ENCODE results near the gene VAV1.
"Not testable (repeated sequence)": the region's sequence is repeated elsewhere in the genome, so short reads cannot be mapped to it uniquely, and the experiment has no call there.

The VAV1 gene

DNA sequence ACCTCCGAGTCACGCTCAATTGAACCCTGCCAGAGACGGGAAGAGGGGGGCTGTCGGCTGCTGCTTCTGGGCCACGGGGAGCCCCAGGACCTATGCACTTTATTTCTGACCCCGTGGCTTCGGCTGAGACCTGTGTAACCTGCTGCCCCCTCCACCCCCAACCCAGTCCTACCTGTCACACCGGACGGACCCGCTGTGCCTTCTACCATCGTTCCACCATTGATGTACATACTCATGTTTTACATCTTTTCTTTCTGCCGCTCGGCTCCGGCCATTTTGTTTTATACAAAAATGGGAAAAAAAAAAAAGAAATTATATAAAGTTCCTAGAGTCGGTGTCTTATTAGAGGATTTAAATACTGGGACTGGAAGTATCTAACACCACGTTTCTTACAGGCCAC is 21.3 kb upstream of the VAV1 start:
- peaks cover 17 to 45% of the 10 kb centered on the region in 2 donors for H3K36me3 ChIP-seq (ENCODE audit: control insufficient read depth in 1 of 2, insufficient read depth in 2 of 2, low read length in 2 of 2)
- no peak overlapping the region for H3K4me3 ChIP-seq (ENCODE audit: low read depth in 1 of 2, low read length in 2 of 2)
- H3K27ac ChIP-seq (ENCODE audit: low read length) = no peak overlapping the region
- peaks cover 0 to 14% of the 10 kb centered on the region in 2 donors for H3K4me1 ChIP-seq (ENCODE audit: control insufficient read depth in 1 of 2, insufficient read depth in 2 of 2, low read length in 2 of 2)
- H3K9me3 ChIP-seq (ENCODE audit: control insufficient read depth in 1 of 2, low read length in 2 of 2) = no peaks in the 10 kb centered on the region
- H3K27me3 ChIP-seq (ENCODE audit: low read depth, low read length) = no peaks in the 10 kb centered on the region

DNA sequence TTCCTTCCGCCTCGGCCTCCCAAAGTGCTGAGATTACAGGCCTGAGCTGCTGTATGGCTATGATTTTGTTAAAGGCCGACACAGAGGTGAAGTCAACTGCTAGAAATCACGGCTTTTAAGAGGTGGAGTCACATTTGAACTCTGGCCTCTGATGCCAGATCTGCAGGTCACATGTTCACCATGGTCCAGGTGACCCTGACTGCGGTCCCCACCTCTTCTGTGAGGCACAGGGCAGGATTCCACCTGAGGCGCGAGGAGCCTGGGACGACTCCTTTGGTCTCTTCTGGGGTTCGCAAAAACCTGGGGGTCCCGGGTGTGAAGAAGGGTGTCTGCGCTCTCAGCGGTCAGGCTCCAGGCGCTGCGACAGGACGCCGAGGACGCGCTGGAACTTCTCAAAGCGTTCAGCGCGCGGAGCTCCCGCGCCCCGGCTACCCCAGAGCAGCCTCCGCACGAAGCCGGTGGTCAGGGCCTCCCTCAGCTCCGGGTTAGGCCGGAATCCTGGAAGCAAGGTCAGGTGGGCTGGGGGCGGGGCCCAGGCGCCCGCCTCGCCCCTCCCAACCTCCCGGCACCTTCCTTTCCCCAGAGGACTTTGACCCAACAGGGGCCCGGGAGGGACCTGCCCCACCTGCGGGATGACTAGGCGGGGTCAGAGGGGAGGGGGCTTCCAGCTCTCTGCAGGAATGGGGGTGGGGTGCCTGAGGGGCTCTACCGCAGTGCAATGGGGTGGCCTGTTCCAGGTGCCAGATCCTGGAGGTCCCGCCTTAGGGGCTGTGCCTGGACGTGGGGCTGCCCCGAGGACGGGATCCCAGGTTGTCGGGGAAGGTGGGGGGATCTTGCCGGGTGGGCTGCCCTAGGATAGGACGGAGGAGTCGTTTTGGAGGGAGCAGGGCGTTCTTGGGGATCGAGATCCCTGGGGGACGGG is 20.0 kb upstream of the VAV1 start:
- Histone ChIP-seq H3K4me1 (ENCODE audit: control insufficient read depth in 1 of 2, insufficient read depth in 2 of 2, low read length in 2 of 2) (peaks cover 0 to 14% of the 10 kb centered on the region in 2 donors), H3K27me3 (ENCODE audit: low read depth, low read length) (no peaks in the 10 kb centered on the region), H3K4me3 (ENCODE audit: low read depth in 1 of 2, low read length in 2 of 2) (peak overlapping the region; percentile 37 to 59), H3K27ac (ENCODE audit: low read length) (peak overlapping the region; percentile 75), H3K36me3 (ENCODE audit: control insufficient read depth in 1 of 2, insufficient read depth in 2 of 2, low read length in 2 of 2) (peaks cover 10 to 34% of the 10 kb centered on the region in 2 donors), H3K9me3 (ENCODE audit: control insufficient read depth in 1 of 2, low read length in 2 of 2) (no peaks in the 10 kb centered on the region)

DNA sequence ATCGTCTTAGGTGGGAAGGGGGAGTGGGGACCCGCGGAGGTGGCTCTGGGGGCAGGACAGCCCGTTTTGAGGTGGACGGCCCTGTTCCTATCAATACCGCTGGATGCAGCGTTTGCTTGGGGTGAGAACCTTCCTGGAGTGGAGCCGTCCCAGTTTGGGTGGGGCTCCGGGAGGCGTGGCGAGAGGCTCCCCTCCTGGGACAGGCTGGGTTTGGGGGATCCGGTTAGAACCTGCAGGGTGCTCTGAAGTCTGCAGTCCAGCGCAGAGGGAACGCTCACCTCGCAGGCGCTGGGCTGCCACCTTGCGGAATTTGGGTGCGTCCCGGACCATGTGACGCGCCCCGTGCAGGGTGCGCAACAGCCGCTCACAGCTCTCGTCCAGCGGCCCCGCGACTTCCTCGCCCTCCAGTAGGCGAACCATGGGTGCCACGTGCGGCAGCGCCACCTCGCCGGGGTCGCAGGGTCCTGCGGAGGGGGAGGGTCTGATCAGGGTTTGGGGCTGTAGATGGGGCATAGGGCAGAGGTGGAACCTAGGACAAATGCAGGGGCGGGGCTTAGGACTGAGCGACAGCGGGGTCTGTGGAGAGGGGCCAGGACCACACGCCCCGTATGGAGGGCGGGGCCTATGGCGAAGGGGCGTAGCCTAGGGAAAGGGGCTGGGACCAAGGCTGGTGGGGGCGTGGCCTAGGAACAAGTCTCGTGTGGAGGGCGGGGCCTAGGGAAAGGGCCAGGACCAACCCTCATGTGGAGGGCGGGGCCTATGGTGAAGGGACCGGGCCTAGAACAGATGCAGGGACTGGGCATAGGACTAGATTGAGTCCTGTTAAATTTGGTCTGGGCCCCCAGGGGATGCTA is 19.1 kb upstream of the VAV1 start:
- Histone ChIP-seq H3K27ac (ENCODE audit: low read length) (peak overlapping the region; percentile 75), H3K36me3 (ENCODE audit: control insufficient read depth in 1 of 2, insufficient read depth in 2 of 2, low read length in 2 of 2) (peaks cover 4 to 26% of the 10 kb centered on the region in 2 donors), H3K9me3 (ENCODE audit: control insufficient read depth in 1 of 2, low read length in 2 of 2) (no peaks in the 10 kb centered on the region), H3K4me3 (ENCODE audit: low read depth in 1 of 2, low read length in 2 of 2) (peak overlapping the region; percentile 37 to 59), H3K4me1 (ENCODE audit: control insufficient read depth in 1 of 2, insufficient read depth in 2 of 2, low read length in 2 of 2) (peaks cover 0 to 14% of the 10 kb centered on the region in 2 donors), H3K27me3 (ENCODE audit: low read depth, low read length) (no peaks in the 10 kb centered on the region)

DNA sequence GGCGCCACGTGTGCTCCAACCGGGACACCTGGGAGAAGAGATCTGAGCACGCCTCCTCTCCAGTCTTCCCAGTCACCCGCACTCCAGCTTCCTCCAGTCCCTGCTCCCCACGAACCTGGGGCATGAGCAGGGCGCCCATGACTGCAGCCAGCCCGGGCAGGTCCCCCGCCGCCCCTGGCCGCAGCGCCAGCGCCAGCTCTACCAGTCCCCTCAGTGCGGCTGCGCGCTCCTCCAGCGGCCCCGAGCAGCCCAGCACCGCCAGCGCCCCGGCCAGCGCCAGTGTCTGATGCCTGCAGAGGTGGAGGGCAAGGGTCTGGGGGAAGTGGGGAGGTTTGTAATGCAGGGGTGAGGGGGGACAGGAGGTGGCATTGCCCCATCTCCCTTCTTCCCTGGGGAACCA is 18.4 kb upstream of the VAV1 start:
- no peaks in the 10 kb centered on the region for H3K27me3 ChIP-seq (ENCODE audit: low read depth, low read length)
- H3K4me3 ChIP-seq (ENCODE audit: low read depth in 1 of 2, low read length in 2 of 2) = peak overlapping the region in 1 of 2 donors; percentile 59
- H3K36me3 ChIP-seq (ENCODE audit: control insufficient read depth in 1 of 2, insufficient read depth in 2 of 2, low read length in 2 of 2) = peaks cover 3 to 22% of the 10 kb centered on the region in 2 donors
- H3K9me3 ChIP-seq (ENCODE audit: control insufficient read depth in 1 of 2, low read length in 2 of 2) = no peaks in the 10 kb centered on the region
- no peak overlapping the region for H3K27ac ChIP-seq (ENCODE audit: low read length)
- H3K4me1 ChIP-seq (ENCODE audit: control insufficient read depth in 1 of 2, insufficient read depth in 2 of 2, low read length in 2 of 2) = peaks cover 0 to 14% of the 10 kb centered on the region in 2 donors

DNA sequence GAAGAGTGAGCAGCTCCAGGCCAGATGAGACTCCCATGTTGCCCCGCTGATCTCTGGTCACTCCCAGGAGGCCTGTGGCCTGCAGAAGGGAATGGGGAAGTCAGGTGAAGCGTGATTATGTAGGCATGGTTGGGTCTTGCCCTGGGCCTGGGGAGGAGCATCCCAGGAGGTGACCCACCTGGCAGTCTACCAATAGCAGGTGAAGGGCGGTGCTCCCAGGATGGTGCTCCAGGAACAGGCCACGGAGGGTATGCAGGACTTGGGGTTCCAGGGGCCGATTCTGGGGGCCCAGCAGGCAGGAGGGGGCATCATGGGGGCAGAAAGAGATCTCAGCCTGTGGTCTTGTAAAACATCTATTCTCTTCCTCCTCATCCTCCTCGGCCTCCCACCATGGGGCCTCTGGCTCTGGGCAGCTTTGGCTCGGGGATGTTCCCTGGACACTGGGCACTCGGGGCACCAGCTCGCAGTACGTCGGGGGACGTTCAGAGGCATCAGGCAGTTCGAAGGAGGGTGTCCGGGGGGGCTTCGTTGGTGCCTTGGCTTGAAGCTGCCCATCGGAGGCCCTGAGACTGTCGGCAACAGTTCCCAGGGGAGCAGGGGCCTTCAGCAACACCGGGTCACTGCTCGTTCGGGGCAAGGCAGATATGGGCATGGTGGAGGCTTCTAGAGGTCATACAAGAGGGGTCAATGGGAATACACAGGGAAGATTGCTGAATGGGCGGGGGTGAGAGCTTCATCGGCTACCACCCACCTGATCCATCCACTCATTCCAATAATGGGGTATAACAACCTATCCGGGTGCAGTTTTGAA is 17.6 kb upstream of the VAV1 start:
- no peak overlapping the region for H3K27ac ChIP-seq (ENCODE audit: low read length)
- peaks cover 0 to 15% of the 10 kb centered on the region in 2 donors for H3K36me3 ChIP-seq (ENCODE audit: control insufficient read depth in 1 of 2, insufficient read depth in 2 of 2, low read length in 2 of 2)
- no peaks in the 10 kb centered on the region for H3K27me3 ChIP-seq (ENCODE audit: low read depth, low read length)

DNA sequence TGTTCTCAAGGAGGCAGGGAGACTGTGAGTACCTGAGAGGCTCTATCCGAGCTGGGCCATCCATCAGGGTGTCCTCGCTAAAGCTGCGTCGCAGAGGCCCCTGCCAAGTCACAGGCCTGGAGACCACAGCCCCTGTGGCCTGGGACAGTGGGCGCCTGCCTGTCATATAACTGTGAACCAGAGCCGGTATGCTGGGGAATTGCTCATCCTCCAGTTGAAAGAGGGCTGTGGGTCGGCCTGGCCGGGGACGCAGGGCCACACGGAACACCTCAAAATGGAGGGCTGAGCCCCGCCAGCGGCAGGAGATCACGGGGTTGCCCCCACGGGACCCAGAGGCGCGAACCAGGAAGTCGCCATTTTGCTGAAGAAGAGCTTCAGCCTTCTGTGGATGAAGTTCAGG is 11.9 kb upstream of the VAV1 start:
- Histone ChIP-seq H3K27me3 (ENCODE audit: low read depth, low read length) (no peaks in the 10 kb centered on the region), H3K27ac (ENCODE audit: low read length) (no peak overlapping the region), H3K4me3 (ENCODE audit: low read depth in 1 of 2, low read length in 2 of 2) (no peak overlapping the region), H3K9me3 (ENCODE audit: control insufficient read depth in 1 of 2, low read length in 2 of 2) (peaks cover 0 to 2% of the 10 kb centered on the region in 2 donors), H3K4me1 (ENCODE audit: control insufficient read depth in 1 of 2, insufficient read depth in 2 of 2, low read length in 2 of 2) (no peaks in the 10 kb centered on the region), H3K36me3 (ENCODE audit: control insufficient read depth in 1 of 2, insufficient read depth in 2 of 2, low read length in 2 of 2) (no peaks in the 10 kb centered on the region)

More for the DNA sequence above, 17.6 kb upstream of the VAV1 start:
- Histone ChIP-seq H3K4me1 (ENCODE audit: control insufficient read depth in 1 of 2, insufficient read depth in 2 of 2, low read length in 2 of 2) (peaks cover 0 to 14% of the 10 kb centered on the region in 2 donors), H3K9me3 (ENCODE audit: control insufficient read depth in 1 of 2, low read length in 2 of 2) (no peaks in the 10 kb centered on the region), H3K4me3 (ENCODE audit: low read depth in 1 of 2, low read length in 2 of 2) (no peak overlapping the region)

DNA sequence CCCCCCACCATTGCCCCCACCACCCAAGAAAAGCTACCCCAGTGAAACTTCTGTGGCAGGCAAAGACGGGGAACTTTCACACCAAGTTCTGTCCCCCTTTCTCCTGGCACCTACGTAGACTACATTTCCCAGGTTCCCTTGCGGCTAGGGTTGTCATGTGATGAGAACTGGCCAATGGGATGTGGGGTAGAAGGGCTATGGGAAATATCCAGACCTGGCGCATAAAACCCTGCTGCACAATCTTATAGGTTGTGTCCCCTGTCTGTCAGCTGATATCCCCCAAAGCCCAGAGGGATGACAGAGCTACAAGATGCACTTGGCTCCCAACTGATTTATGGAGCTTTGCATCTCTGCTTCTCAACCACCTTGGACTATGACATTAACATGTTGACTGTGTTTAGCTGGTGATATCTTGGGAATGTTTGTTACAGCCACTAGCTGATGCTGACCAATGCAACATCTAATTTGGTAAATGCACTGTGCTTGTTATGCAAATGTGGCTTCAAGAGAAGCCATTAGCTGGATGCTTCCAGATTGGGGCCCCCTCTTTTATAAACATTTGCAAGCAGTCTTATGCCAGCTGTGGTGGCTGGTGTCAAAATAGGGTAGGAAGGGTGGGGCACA is 11.3 kb upstream of the VAV1 start:
- peaks cover 0 to 2% of the 10 kb centered on the region in 2 donors for H3K4me1 ChIP-seq (ENCODE audit: control insufficient read depth in 1 of 2, insufficient read depth in 2 of 2, low read length in 2 of 2)
- no peaks in the 10 kb centered on the region for H3K27me3 ChIP-seq (ENCODE audit: low read depth, low read length)
- no peak overlapping the region for H3K27ac ChIP-seq (ENCODE audit: low read length)
- H3K36me3 ChIP-seq (ENCODE audit: control insufficient read depth in 1 of 2, insufficient read depth in 2 of 2, low read length in 2 of 2) = no peaks in the 10 kb centered on the region
- H3K9me3 ChIP-seq (ENCODE audit: control insufficient read depth in 1 of 2, low read length in 2 of 2) = peaks cover 0 to 2% of the 10 kb centered on the region in 2 donors
- H3K4me3 ChIP-seq (ENCODE audit: low read depth in 1 of 2, low read length in 2 of 2) = no peak overlapping the region

DNA sequence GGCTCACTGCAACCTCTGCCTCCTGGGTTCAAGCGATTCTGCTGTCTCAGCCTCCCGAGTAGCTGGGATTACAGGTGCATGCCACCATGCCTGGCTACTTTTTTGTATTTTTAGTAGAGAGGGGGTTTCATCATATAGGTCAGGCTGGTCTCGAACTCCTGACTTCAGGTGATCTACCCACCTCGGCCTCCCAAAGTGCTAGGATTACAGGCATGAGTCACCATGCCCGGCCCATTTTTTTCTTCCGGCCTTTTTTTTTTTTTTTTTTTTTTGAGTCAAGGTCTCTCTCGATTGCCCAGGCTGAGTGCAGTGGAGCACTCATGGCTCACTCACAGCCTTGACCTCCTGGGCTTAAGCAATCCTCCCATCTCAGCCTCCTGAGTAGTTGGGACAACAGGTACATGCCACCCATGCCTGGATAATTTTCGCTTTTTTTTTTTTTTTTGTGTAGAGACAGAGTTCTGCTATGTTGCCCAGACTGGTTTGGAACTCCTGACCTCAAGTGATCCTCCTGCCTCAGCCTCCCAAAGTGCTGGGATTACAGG is 10.2 kb upstream of the VAV1 start:
- H3K9me3 ChIP-seq (ENCODE audit: control insufficient read depth in 1 of 2, low read length in 2 of 2); H3K27me3 ChIP-seq (ENCODE audit: low read depth, low read length); H3K36me3 ChIP-seq (ENCODE audit: control insufficient read depth in 1 of 2, insufficient read depth in 2 of 2, low read length in 2 of 2); H3K4me3 ChIP-seq (ENCODE audit: low read depth in 1 of 2, low read length in 2 of 2); H3K27ac ChIP-seq (ENCODE audit: low read length): not testable (repeated sequence)
- peaks cover 0 to 12% of the 10 kb centered on the region in 2 donors for H3K4me1 ChIP-seq (ENCODE audit: control insufficient read depth in 1 of 2, insufficient read depth in 2 of 2, low read length in 2 of 2)

DNA sequence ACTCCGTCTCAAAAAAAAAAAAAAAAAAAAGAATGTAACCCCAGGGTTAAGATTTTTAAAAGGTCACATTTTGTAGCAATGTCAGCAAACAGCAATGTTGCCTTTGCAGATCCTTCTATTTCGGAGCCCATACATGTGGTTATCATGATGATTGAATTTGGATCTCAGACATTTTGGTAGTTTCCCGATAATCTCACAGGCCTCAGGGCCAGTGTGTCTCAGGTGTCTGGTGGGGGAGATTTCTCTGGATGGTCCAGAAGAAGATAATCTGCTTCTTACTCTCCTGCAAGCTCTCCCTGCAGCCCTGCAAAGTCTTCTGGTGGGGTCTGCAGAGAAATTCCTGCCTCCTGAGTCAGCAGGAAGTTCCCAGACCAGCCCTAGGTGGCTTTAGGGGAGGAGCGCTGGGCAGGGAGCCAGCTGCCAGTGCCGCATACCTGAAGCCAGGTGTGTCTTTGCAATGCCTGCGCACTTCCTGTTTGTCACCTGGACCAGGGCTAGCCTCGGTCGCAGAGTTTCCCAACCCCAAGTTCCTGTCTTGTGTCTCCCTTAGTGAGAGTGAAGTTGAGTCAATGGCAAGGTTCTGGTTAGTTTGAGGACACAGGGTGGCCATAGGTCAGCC is 6.7 kb upstream of the VAV1 start:
- Histone ChIP-seq H3K27ac (ENCODE audit: low read length) (peak overlapping the region; percentile 85), H3K4me3 (ENCODE audit: low read depth in 1 of 2, low read length in 2 of 2) (peak overlapping the region in 1 of 2 donors; percentile 58), H3K9me3 (ENCODE audit: control insufficient read depth in 1 of 2, low read length in 2 of 2) (peaks cover 0 to 2% of the 10 kb centered on the region in 2 donors), H3K27me3 (ENCODE audit: low read depth, low read length) (no peaks in the 10 kb centered on the region), H3K36me3 (ENCODE audit: control insufficient read depth in 1 of 2, insufficient read depth in 2 of 2, low read length in 2 of 2) (no peaks in the 10 kb centered on the region), H3K4me1 (ENCODE audit: control insufficient read depth in 1 of 2, insufficient read depth in 2 of 2, low read length in 2 of 2) (peaks cover 0 to 18% of the 10 kb centered on the region in 2 donors)
